K562 (cell line): ENCODE results near the gene ASPDH. TPM values are rescaled to one million over a fixed set of nuclear protein-coding genes. Genes with fewer than 3 reads are reported as not detected.

Source experiments
- ATAC-seq: fragments of 200-7000 bp; cut with Tn5 transposase; 3 replicates; pipeline ENCODE4 v1.9.1; 2020; ENCODE audit warnings: moderate library complexity
- BruUV-seq: library from RNA; stranded (reverse); fragments of 400-500 nt; replicated peaks from 2 replicates; lab custom pipeline; 2021; lab: Mats Ljungman, UMichigan
- CTCF ChIA-PET: fragments of 300-600 bp; formaldehyde crosslinking; extraction: SDS; loops from one replicate; lab custom pipeline; 2021; ENCODE audit warnings: low intra/inter-chr PET ratio; lab: Yijun Ruan, JAX
- POLR2A ChIA-PET: fragments of 300-600, 350-650 bp; sonication (Branson Sonifier 250); formaldehyde crosslinking; extraction: SDS; loops from one replicate; lab custom pipeline; 2021; ENCODE audit warnings: antibody characterized with exemption, inconsistent platforms; lab: Yijun Ruan, JAX
- DNase-seq, 4 experiments: peaks; one replicate each; pipeline versions ENCODE4 v3.0.0 to v3.0.0-alpha.2; 2011 to 2018; ENCODE audit warnings: low spot score in 3 of 4, mixed read lengths in 3 of 4; ENCODE audit errors: extremely low read depth in 1 of 4
- FAIRE-seq: peaks from 2 replicates; lab custom pipeline; 2011; peaks lifted over from hg19 to GRCh38; lab: Jason Lieb, UNC
- H2AFZ ChIP-seq: 2 replicates; pipeline ENCODE4 v1.6.0; 2011; ENCODE audit warnings: low read depth, low read length, control low read depth, inconsistent platforms
- H3K27ac ChIP-seq: fragments of 200-600 bp; 3 replicates; pipeline ENCODE4 v1.8.0; 2011; ENCODE audit warnings: low read depth, mild to moderate bottlenecking, control low read depth, inconsistent platforms, low read length, moderate library complexity, mixed read lengths; ENCODE audit errors: extremely low read depth
- H3K27me3 ChIP-seq, 2 experiments: fragments of 300-600 bp in 1 of 2; 2 replicates in 1 of 2; 3 replicates in 1 of 2; pipeline versions ENCODE4 v1.6.0 to v1.8.0; 2011; ENCODE audit warnings: inconsistent platforms in 2 of 2, low read length in 2 of 2, mild to moderate bottlenecking in 1 of 2, mixed read lengths in 1 of 2, moderate library complexity in 1 of 2; ENCODE audit not compliant: control insufficient read depth in 2 of 2, insufficient read depth in 2 of 2
- H3K36me3 ChIP-seq: fragments of 300-600 bp; 3 replicates; pipeline ENCODE4 v1.8.0; 2011; ENCODE audit warnings: mild to moderate bottlenecking, low read length, inconsistent platforms; ENCODE audit not compliant: control insufficient read depth, insufficient read depth
- H3K4me1 ChIP-seq, 2 experiments: fragments of 200-600 bp in 1 of 2; replicated peaks in 1 of 2; 2 replicates in 1 of 2; 3 replicates in 1 of 2; pipeline versions ENCODE4 v1.5.1 to v1.8.0; 2011; ENCODE audit warnings: inconsistent platforms in 2 of 2, low read length in 2 of 2, mild to moderate bottlenecking in 1 of 2, mixed read lengths in 1 of 2, moderate library complexity in 1 of 2; ENCODE audit not compliant: control insufficient read depth in 2 of 2, insufficient read depth in 2 of 2
- H3K4me2 ChIP-seq: 2 replicates; pipeline ENCODE4 v1.6.1; 2011; ENCODE audit warnings: low read length, control low read depth, inconsistent platforms, mixed read lengths; ENCODE audit not compliant: insufficient read depth
- H3K4me3 ChIP-seq: fragments of 200-600 bp; sonication (generic), shearing (Covaris generic); 2 replicates; pipeline ENCODE4 v1.5.1; 2016; ENCODE audit warnings: control low read depth, inconsistent platforms
- H3K79me2 ChIP-seq: fragments of 200-600 bp; 3 replicates; pipeline ENCODE4 v1.8.0; 2011; ENCODE audit warnings: low read length, inconsistent platforms; ENCODE audit not compliant: control insufficient read depth, insufficient read depth
- H3K9ac ChIP-seq, 2 experiments: 2 replicates each; pipeline versions ENCODE4 v1.6.0 to v1.6.1; 2011; ENCODE audit warnings: low read depth in 2 of 2, low read length in 2 of 2, control low read depth in 1 of 2, inconsistent platforms in 1 of 2, mild to moderate bottlenecking in 1 of 2, mixed read lengths in 1 of 2; ENCODE audit not compliant: insufficient read depth in 1 of 2
- H3K9me1 ChIP-seq: one replicate; pipeline ENCODE4 v1.6.0; 2011; ENCODE audit warnings: inconsistent platforms, mild to moderate bottlenecking, low read length, moderate library complexity; ENCODE audit not compliant: control insufficient read depth, insufficient read depth
- H3K9me3 ChIP-seq: replicated peaks from 2 replicates; pipeline ENCODE4 v1.5.1; 2011; ENCODE audit warnings: low read depth, low read length, inconsistent platforms; ENCODE audit not compliant: control insufficient read depth, insufficient read depth
- H4K20me1 ChIP-seq: replicated peaks from 2 replicates; pipeline ENCODE4 v1.6.1; 2011; ENCODE audit warnings: low read length, inconsistent platforms, mixed read lengths; ENCODE audit not compliant: control insufficient read depth, insufficient read depth
- ARID1B ChIP-seq: fragments of 450-650 bp; IDR thresholded peaks from 2 replicates; pipeline ENCODE4 v1.6.1; 2016; ENCODE audit warnings: antibody characterized with exemption, mild to moderate bottlenecking, inconsistent platforms
- BDP1 ChIP-seq: IDR thresholded peaks from 3 replicates; pipeline ENCODE4 v1.6.1; 2011; ENCODE audit not compliant: insufficient read length, insufficient read depth
- MGA ChIP-seq: fragments of 450-650 bp; IDR thresholded peaks from 2 replicates; pipeline ENCODE4 v1.6.1; 2016; ENCODE audit warnings: mild to moderate bottlenecking, moderate library complexity
- MIER1 ChIP-seq: fragments of 450-650 bp; IDR thresholded peaks from 2 replicates; pipeline ENCODE4 v1.6.1; 2016; ENCODE audit warnings: antibody characterized with exemption, mild to moderate bottlenecking, low read depth
- NKRF ChIP-seq: fragments of 450-650 bp; IDR thresholded peaks from 2 replicates; pipeline ENCODE4 v1.6.1; 2016; ENCODE audit warnings: borderline replicate concordance
- RBM25 ChIP-seq: fragments of 200-400 bp; formaldehyde crosslinking; IDR thresholded peaks from 2 replicates; pipeline ENCODE4 v1.6.1; 2018; ENCODE audit warnings: low read length, low read depth, moderate library complexity; ENCODE audit not compliant: severe bottlenecking
- TEAD4 ChIP-seq, 2 experiments: sonication (generic) in 1 of 2; formaldehyde crosslinking in 1 of 2; IDR thresholded peaks; 2 replicates each; pipeline versions ENCODE4 v1.6.1 to v1.8.0; 2012 to 2022; ENCODE audit warnings: borderline replicate concordance in 1 of 2, inconsistent platforms in 1 of 2, low read length in 1 of 2, mild to moderate bottlenecking in 1 of 2, missing genetic modification reagents in 1 of 2
- WGBS: fragments of 100-300 bp; shearing (Covaris generic); methylation state at CpG from one replicate; pipeline ENCODE4 v1.1.6; 2016; ENCODE audit warnings: low coverage, mixed read lengths; ENCODE audit not compliant: insufficient coverage; ENCODE audit errors: missing lambda C conversion rate; 5-methylcytosine and 5-hydroxymethylcytosine counted together
- in situ Hi-C: fragments of 300-500 bp; cut with MboI; formaldehyde crosslinking; loops from 4 replicates; pipeline ENCODE4 v1.15.0; 2018; ENCODE audit warnings: inconsistent platforms, mixed read lengths
- intact Hi-C: fragments of 100-400 bp; cut with micrococcal nuclease; formaldehyde crosslinking; loops from 2 replicates; pipeline ENCODE4 v1.14.2; 2022
- polyA plus RNA-seq, 8 experiments: library from polyadenylated mRNA; depleted of rRNA in 4 of 8; stranded (reverse) in 5 of 8; unstranded in 3 of 8; fragments of >200 nt; fragmentation: Nextera tagmentation in 2 of 8; fragmentation: Illumina TruSeq in 1 of 8; extraction: Ambion mirVana in 2 of 8; extraction: Trizol in 1 of 8; gene quantifications; 2 replicates each; pipeline versions ENCODE4 v1.2.1 to v1.2.3, GENCODE V29; 2011 to 2014; ENCODE audit warnings: inconsistent platforms in 1 of 8, missing spikeins in 1 of 8
- total RNA-seq, 7 experiments: library from RNA; depleted of rRNA in 6 of 7; stranded (reverse); fragments of >200 nt in 6 of 7; fragmentation: Illumina TruSeq in 2 of 7; extraction: Trizol in 2 of 7; gene quantifications; 2 replicates each; pipeline versions ENCODE4 v1.2.1 to v1.2.3, GENCODE V29; 2011 to 2021; ENCODE audit warnings: low replicate concordance in 1 of 7

Gene ASPDH
- total and polyA plus RNA-seq, 9 of the 15 experiments (the other 6 are each of a cell fraction or from before 2014, with no cell fraction given) = not detected

- Histone ChIP-seq H2AFZ (no peak overlapping the region), H3K4me2 (no peak overlapping the region), H3K4me3 (no peak overlapping the region), H3K36me3 (no peaks in the 10 kb centered on the region), H3K9me3 (peaks cover 3% of the 10 kb centered on the region), H4K20me1 (peaks cover 2% of the 10 kb centered on the region; the same call in 1 of the 2 replicates), H3K27ac (no peak overlapping the region), H3K27me3 (peaks cover 3 to 22% of the 10 kb centered on the region in 2 experiments; a peak in 3 of 5 replicates), H3K9me1 (peaks cover 3% of the 10 kb centered on the region), H3K79me2 (no peaks in the 10 kb centered on the region), H3K9ac (no peak overlapping the region), H3K4me1 (peaks cover 0 to 13% of the 10 kb centered on the region in 2 experiments; a peak in 2 of 5 replicates)
- no TSS peak for BruUV-seq
- intact Hi-C loops (loop anchor here (10.0 kb wide), 1 partner anchor 172 kb away; no protein-coding TSS in a partner anchor), in situ Hi-C loops (loop anchor here (5.0 to 10.0 kb wide), 2 partner anchors 249 to 382 kb away; partner anchors contain the start of gene KLK4)
- ChIA-PET POLR2A (no interaction called here), CTCF (interaction anchor here (0.7 kb wide), 1 partner anchor 323 kb away, joined by 4 read pairs; no protein-coding TSS in a partner anchor)
- 5% methylated on average over 4 of the region's 4 CpGs for WGBS
- no peak for ATAC-seq
- DNase-seq = no peak
- no peak for FAIRE-seq
- TF ChIP-seq MGA (no peak), TEAD4 (IDR thresholded peaks at IDR 0.05; ENCODE audit: low read length) (no peak), TEAD4 (CRISPR knock-in tag; IDR thresholded peaks at IDR 0.05; ENCODE audit: borderline replicate concordance) (no peak), ARID1B (no peak), RBM25 (peak; percentile 57), MIER1 (no peak), BDP1 (no peak), NKRF (no peak)
Observed at GRCh38 chr19:50532952-50533351, 19.2 kb upstream of the ASPDH start.
